K562 (cell line): ENCODE results near the gene IDH2. TPM values are rescaled to one million over a fixed set of nuclear protein-coding genes. Genes with fewer than 3 reads are reported as not detected.

Experiments
- CEBPG ChIP-seq, 3 experiments: fragments of 200-800 bp in 1 of 3; sonication (Bioruptor generic) in 1 of 3; sonication (generic) in 1 of 3; formaldehyde crosslinking in 1 of 3; IDR thresholded peaks in 2 of 3; conservative IDR thresholded peaks in 1 of 3; 2 replicates each; pipeline versions ENCODE4 v1.6.1 to v1.8.0; 2016 to 2022; ENCODE audit warnings: missing compliant biosample characterization in 2 of 3, missing genetic modification characterization in 2 of 3, mild to moderate bottlenecking in 1 of 3, missing genetic modification reagents in 1 of 3
- ETS2 ChIP-seq: IDR thresholded peaks from 2 replicates; pipeline ENCODE4 v1.6.1; 2016; ENCODE audit warnings: borderline replicate concordance, missing genetic modification characterization, mild to moderate bottlenecking, moderate library complexity, missing compliant biosample characterization; ENCODE audit not compliant: poor library complexity, severe bottlenecking
- GATAD2B ChIP-seq: fragments of 450-650 bp; IDR thresholded peaks from 2 replicates; pipeline ENCODE4 v1.6.1; 2017; ENCODE audit warnings: mild to moderate bottlenecking, borderline replicate concordance
- GTF2E2 ChIP-seq: fragments of 200-800 bp; sonication (Bioruptor generic); IDR thresholded peaks from 2 replicates; pipeline ENCODE4 v1.6.1; 2016; ENCODE audit warnings: missing genetic modification characterization, missing compliant biosample characterization
- HDAC8 ChIP-seq: fragments of 450-650 bp; IDR thresholded peaks from 2 replicates; pipeline ENCODE4 v1.6.1; 2016; ENCODE audit warnings: mild to moderate bottlenecking, missing genetic modification characterization, moderate library complexity, missing compliant biosample characterization
- HOXB6 ChIP-seq: fragments of 250-450 bp; sonication (Bioruptor Pico); IDR thresholded peaks from 2 replicates; pipeline ENCODE4 v1.5.1; 2022; ENCODE audit warnings: mild to moderate bottlenecking, borderline replicate concordance
- ILF3 ChIP-seq: fragments of 450-650 bp; IDR thresholded peaks from 2 replicates; pipeline ENCODE4 v1.6.1; 2018; ENCODE audit warnings: antibody characterized with exemption, mild to moderate bottlenecking, moderate library complexity, borderline replicate concordance
- JUNB ChIP-seq: fragments of 450-650 bp; formaldehyde crosslinking; conservative IDR thresholded peaks from 2 replicates; pipeline ENCODE4 v1.4.0; 2020; ENCODE audit warnings: mild to moderate bottlenecking
- NCOA1 ChIP-seq: fragments of 450-650 bp; IDR thresholded peaks from 2 replicates; pipeline ENCODE4 v1.6.1; 2016; ENCODE audit warnings: low read depth
- NR2C2 ChIP-seq, 2 experiments: fragments of 200-800 bp in 1 of 2; sonication (Bioruptor generic) in 1 of 2; sonication (generic) in 1 of 2; formaldehyde crosslinking in 1 of 2; IDR thresholded peaks; 2 replicates each; pipeline versions ENCODE4 v1.6.1 to v1.8.0; 2016 to 2022; ENCODE audit warnings: mild to moderate bottlenecking in 1 of 2, missing compliant biosample characterization in 1 of 2, missing genetic modification characterization in 1 of 2, missing genetic modification reagents in 1 of 2
- PPARD ChIP-seq: fragments of 250-450 bp; sonication (Bioruptor Pico); IDR thresholded peaks from 2 replicates; pipeline ENCODE4 v1.8.0; 2022; ENCODE audit warnings: inconsistent platforms, mild to moderate bottlenecking, moderate library complexity
- SNRNP70 ChIP-seq: fragments of 200-400 bp; formaldehyde crosslinking; optimal IDR thresholded peaks from 2 replicates; pipeline ENCODE3; 2017; ENCODE audit warnings: low read depth, low read length
- TAF1 ChIP-seq: IDR thresholded peaks from 2 replicates; pipeline ENCODE4 v1.6.1; 2011; ENCODE audit warnings: mild to moderate bottlenecking, low read length, moderate library complexity; ENCODE audit not compliant: insufficient read depth, control insufficient read depth, severe bottlenecking; ENCODE audit errors: extremely low read depth
- ZBTB7A ChIP-seq: IDR thresholded peaks from 2 replicates; pipeline ENCODE4 v1.6.1; 2011; ENCODE audit warnings: low read depth, mild to moderate bottlenecking, low read length, moderate library complexity, borderline replicate concordance; ENCODE audit not compliant: control insufficient read depth
- polyA plus RNA-seq, 8 experiments: library from polyadenylated mRNA; depleted of rRNA in 4 of 8; stranded (reverse) in 5 of 8; unstranded in 3 of 8; fragments of >200 nt; fragmentation: Nextera tagmentation in 2 of 8; fragmentation: Illumina TruSeq in 1 of 8; extraction: Ambion mirVana in 2 of 8; extraction: Trizol in 1 of 8; gene quantifications; 2 replicates each; pipeline versions ENCODE4 v1.2.1 to v1.2.3, GENCODE V29; 2011 to 2014; ENCODE audit warnings: inconsistent platforms in 1 of 8, missing spikeins in 1 of 8
- total RNA-seq, 7 experiments: library from RNA; depleted of rRNA in 6 of 7; stranded (reverse); fragments of >200 nt in 6 of 7; fragmentation: Illumina TruSeq in 2 of 7; extraction: Trizol in 2 of 7; gene quantifications; 2 replicates each; pipeline versions ENCODE4 v1.2.1 to v1.2.3, GENCODE V29; 2011 to 2021; ENCODE audit warnings: low replicate concordance in 1 of 7
- TF ChIP-seq, protein P1 (sequence below): sonication (generic); IDR thresholded peaks from 2 replicates; pipeline ENCODE4 v1.6.1; 2016
- TF ChIP-seq, protein P2 (sequence below): fragments of 450-650 bp; formaldehyde crosslinking; IDR thresholded peaks from 2 replicates; pipeline ENCODE4 v1.4.0; 2022; ENCODE audit warnings: missing genetic modification characterization
- TF ChIP-seq, protein P3 (sequence below): fragments of 450-650 bp; formaldehyde crosslinking; IDR thresholded peaks from 2 replicates; pipeline ENCODE4 v1.4.0; 2020; ENCODE audit warnings: mild to moderate bottlenecking, moderate library complexity
- TF ChIP-seq, protein P4 (sequence below): sonication (generic); formaldehyde crosslinking; IDR thresholded peaks from 2 replicates; pipeline ENCODE4 v1.8.1; 2023; ENCODE audit warnings: mild to moderate bottlenecking, missing genetic modification reagents
- TF ChIP-seq, protein P5 (sequence below): sonication (generic); formaldehyde crosslinking; IDR thresholded peaks from 2 replicates; pipeline ENCODE4 v1.9.0; 2022; ENCODE audit warnings: mild to moderate bottlenecking, missing genetic modification reagents

IDH2 gene
- total and polyA plus RNA-seq, 9 of the 15 experiments (the other 6 are each of a cell fraction or from before 2014, with no cell fraction given) = 0.70 to 99.9 (median 59.2) TPM

DNA sequence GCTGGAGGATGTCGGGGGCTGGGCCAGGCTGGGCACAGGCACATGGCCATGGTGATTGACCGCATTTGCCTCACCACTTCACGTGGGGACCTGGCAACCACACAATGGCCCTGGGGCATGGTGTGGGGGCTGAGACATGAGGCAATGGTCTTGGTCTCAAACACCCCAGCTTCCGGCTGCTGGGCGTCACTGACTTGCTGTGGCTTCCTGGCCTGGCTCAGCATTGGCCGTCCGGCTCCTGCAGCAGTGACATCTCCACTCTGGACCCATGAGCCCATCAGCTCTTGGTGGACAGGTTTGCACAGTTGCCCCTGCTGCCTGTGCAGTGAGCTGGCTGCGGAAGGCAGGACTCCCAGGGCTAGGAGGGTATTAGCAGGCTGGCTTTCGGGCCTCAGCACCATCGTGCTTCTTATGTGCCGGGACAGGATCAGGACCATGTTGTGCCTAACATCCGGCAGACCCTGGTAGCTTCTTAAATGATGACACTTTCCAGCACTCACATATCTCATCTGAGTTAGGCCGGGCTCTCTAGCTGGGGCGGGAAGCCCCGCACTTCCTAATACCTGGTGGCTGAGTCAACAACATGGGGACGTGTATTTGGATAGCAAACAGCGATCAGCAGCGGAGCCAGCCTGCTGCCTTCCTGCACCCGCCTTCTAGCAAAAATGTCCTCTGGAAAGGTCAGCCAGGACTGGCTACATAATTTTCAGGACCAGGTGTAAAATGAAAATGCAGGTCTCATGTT is 67.0 kb downstream of the IDH2 start (continued):
- TF ChIP-seq, protein P1, sequence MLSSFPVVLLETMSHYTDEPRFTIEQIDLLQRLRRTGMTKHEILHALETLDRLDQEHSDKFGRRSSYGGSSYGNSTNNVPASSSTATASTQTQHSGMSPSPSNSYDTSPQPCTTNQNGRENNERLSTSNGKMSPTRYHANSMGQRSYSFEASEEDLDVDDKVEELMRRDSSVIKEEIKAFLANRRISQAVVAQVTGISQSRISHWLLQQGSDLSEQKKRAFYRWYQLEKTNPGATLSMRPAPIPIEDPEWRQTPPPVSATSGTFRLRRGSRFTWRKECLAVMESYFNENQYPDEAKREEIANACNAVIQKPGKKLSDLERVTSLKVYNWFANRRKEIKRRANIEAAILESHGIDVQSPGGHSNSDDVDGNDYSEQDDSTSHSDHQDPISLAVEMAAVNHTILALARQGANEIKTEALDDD = no peak
- TF ChIP-seq GATAD2B = no peak
- no peak for TF ChIP-seq JUNB (CRISPR knock-in tag)
- no peak for TF ChIP-seq NR2C2 (CRISPR knock-in tag; IDR thresholded peaks at IDR 0.05)
- TF ChIP-seq NR2C2 (tag; IDR thresholded peaks at IDR 0.05) = no peak
- TF ChIP-seq NCOA1 = no peak
- TF ChIP-seq, protein P2, sequence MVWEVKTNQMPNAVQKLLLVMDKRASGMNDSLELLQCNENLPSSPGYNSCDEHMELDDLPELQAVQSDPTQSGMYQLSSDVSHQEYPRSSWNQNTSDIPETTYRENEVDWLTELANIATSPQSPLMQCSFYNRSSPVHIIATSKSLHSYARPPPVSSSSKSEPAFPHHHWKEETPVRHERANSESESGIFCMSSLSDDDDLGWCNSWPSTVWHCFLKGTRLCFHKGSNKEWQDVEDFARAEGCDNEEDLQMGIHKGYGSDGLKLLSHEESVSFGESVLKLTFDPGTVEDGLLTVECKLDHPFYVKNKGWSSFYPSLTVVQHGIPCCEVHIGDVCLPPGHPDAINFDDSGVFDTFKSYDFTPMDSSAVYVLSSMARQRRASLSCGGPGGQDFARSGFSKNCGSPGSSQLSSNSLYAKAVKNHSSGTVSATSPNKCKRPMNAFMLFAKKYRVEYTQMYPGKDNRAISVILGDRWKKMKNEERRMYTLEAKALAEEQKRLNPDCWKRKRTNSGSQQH (CRISPR knock-in tag) = no peak
- TF ChIP-seq HDAC8 (tag) = no peak
- TF ChIP-seq ZBTB7A = no peak
- TF ChIP-seq HOXB6 (CRISPR knock-in tag) = no peak
- no peak for TF ChIP-seq ILF3
- TF ChIP-seq ETS2 = no peak
- TF ChIP-seq TAF1 = no peak
- TF ChIP-seq, protein P3, sequence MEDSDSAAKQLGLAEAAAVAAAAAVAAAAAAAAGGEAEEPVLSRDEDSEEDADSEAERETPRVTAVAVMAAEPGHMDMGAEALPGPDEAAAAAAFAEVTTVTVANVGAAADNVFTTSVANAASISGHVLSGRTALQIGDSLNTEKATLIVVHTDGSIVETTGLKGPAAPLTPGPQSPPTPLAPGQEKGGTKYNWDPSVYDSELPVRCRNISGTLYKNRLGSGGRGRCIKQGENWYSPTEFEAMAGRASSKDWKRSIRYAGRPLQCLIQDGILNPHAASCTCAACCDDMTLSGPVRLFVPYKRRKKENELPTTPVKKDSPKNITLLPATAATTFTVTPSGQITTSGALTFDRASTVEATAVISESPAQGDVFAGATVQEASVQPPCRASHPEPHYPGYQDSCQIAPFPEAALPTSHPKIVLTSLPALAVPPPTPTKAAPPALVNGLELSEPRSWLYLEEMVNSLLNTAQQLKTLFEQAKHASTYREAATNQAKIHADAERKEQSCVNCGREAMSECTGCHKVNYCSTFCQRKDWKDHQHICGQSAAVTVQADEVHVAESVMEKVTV (CRISPR knock-in tag) = no peak
- TF ChIP-seq CEBPG (CRISPR knock-in tag; IDR thresholded peaks at IDR 0.05) = no peak
- TF ChIP-seq CEBPG (tag; conservative IDR thresholded peaks at IDR 0.05 in 1 of 2, IDR thresholded peaks at IDR 0.05 in 1 of 2) = no peak
- no peak for TF ChIP-seq GTF2E2 (tag)
- TF ChIP-seq PPARD (CRISPR knock-in tag) = no peak
- TF ChIP-seq, protein P4, sequence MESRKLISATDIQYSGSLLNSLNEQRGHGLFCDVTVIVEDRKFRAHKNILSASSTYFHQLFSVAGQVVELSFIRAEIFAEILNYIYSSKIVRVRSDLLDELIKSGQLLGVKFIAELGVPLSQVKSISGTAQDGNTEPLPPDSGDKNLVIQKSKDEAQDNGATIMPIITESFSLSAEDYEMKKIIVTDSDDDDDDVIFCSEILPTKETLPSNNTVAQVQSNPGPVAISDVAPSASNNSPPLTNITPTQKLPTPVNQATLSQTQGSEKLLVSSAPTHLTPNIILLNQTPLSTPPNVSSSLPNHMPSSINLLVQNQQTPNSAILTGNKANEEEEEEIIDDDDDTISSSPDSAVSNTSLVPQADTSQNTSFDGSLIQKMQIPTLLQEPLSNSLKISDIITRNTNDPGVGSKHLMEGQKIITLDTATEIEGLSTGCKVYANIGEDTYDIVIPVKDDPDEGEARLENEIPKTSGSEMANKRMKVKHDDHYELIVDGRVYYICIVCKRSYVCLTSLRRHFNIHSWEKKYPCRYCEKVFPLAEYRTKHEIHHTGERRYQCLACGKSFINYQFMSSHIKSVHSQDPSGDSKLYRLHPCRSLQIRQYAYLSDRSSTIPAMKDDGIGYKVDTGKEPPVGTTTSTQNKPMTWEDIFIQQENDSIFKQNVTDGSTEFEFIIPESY (CRISPR knock-in tag) = 0 out of 2 replicates have a peak, but pooled peaks have one; percentile 19
- no peak for TF ChIP-seq SNRNP70
- TF ChIP-seq, protein P5, sequence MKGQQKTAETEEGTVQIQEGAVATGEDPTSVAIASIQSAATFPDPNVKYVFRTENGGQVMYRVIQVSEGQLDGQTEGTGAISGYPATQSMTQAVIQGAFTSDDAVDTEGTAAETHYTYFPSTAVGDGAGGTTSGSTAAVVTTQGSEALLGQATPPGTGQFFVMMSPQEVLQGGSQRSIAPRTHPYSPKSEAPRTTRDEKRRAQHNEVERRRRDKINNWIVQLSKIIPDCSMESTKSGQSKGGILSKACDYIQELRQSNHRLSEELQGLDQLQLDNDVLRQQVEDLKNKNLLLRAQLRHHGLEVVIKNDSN (CRISPR knock-in tag) = peak; percentile 19; the same call in 1 of the 2 replicates
